GM12874 (cell line): ENCODE measurements around the gene TSR3.

Source experiments
- CTCF ChIP-seq: IDR thresholded peaks from 2 replicates; pipeline ENCODE4 v1.5.1; 2011; ENCODE audit warnings: low read depth, mild to moderate bottlenecking, control low read depth, low read length, moderate library complexity; ENCODE audit not compliant: insufficient read depth

Gene TSR3

GRCh38 chr16:1344499-1344898 lies 7.2 kb downstream of the TSR3 start:
- TF ChIP-seq CTCF, result no peak

- TF ChIP-seq CTCF, result no peak
Measured at GRCh38 chr16:1343428-1344242, 8.0 kb downstream of the TSR3 start.

- TF ChIP-seq CTCF, result no peak
Measured at GRCh38 chr16:1342526-1343427, 8.9 kb downstream of the TSR3 start.

- TF ChIP-seq CTCF, result no peak
Measured at GRCh38 chr16:1341495-1342420, 9.9 kb downstream of the TSR3 start.

GRCh38 chr16:1340730-1341494 lies 10.8 kb downstream of the TSR3 start:
- TF ChIP-seq CTCF, result no peak

GRCh38 chr16:1338855-1339675 lies 12.6 kb downstream of the TSR3 start:
- no peak for TF ChIP-seq CTCF
